Stimulated activated naive CD4-positive, alpha-beta T cell treated with Interleukin-2 at 50 U/mL for 16 hours (primary cell): ENCODE data around the gene ZNF839.
"Not testable (repeated sequence)": the region's sequence is repeated elsewhere in the genome, so short reads cannot be mapped to it uniquely, and the experiment has no call there.

ENCODE experiments used
- DNase-seq: peaks from one replicate; lab custom pipeline; 2025; lab: John Stamatoyannopoulos, UW

ZNF839 gene

DNA sequence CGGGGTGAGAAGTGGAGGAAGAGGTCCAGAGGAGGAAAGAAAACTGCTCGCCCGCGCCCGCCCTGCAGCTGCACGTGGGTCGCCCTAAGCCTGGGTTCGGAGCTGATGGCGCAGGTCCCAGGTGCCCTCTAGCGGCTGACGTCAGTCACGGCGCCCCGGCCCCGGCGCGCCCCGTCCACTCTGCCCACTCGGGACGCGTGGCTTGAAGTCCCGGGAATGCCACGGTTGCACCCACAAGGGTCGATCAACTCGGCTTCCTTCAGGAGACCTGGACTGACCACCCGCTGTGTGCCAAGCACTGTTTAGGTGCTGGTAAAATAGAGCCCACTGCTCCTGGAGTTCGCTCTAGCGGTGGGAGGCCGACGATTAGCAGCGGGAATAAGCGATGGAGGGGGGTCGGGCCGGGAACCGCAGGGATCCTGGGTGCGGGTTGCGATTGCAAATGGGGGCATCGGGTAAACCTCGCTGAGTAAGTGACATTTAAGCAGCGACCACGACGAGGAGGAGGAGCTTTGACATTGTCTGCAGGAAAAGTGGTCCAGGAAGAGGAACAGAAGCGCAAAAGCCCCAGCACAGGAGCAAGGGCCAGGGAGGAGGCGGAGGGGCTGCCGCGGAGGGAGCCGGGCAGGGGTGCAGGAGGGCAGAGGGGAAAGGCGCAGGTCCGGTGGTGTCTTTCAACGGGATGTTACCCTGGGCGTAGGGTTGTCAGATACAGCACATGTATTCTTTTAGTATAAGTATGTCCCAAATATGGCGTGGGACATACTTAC is 5.1 kb upstream of the ZNF839 start:
- peak; percentile 77 for DNase-seq

DNA sequence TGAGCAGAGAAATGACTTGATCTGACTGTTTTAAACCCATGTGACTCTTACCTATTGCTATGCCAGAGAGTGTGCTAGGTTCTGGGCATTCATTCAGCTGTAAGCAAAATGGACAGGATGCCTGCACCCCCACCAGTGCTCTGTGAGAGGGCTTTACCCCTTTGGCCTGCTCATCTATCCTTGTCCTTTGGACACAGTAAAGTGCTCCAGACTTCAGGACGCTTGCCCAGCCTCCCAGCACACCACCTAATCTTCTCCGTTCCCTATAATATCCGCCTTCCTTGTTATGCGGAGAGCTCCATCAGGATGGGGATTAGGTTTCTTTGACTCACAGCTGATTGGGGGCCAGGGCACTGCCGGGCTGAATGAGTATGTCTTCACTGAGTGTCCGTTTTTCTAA is 4.4 kb upstream of the ZNF839 start:
- no peak for DNase-seq

DNA sequence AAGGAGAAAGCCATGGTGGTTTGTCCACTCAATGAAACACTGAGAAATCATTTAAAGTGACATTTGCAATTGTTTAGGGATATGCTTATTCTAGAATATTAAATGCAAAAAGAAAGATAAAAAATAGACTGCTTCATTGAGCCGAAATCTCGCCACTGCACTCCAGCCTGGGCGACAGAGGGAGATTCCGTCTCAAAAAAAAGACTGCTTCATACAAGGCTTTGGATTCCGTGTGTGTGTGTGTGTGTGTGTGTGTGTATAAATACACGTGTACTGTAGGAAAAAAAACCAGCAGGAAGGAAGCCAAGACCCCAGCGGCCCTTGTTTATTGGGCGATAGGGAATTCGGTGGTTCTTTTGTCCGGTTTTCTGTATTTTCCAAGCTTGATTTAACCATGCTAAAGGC is 3.2 kb upstream of the ZNF839 start:
- DNase-seq = peak; percentile 12

DNA sequence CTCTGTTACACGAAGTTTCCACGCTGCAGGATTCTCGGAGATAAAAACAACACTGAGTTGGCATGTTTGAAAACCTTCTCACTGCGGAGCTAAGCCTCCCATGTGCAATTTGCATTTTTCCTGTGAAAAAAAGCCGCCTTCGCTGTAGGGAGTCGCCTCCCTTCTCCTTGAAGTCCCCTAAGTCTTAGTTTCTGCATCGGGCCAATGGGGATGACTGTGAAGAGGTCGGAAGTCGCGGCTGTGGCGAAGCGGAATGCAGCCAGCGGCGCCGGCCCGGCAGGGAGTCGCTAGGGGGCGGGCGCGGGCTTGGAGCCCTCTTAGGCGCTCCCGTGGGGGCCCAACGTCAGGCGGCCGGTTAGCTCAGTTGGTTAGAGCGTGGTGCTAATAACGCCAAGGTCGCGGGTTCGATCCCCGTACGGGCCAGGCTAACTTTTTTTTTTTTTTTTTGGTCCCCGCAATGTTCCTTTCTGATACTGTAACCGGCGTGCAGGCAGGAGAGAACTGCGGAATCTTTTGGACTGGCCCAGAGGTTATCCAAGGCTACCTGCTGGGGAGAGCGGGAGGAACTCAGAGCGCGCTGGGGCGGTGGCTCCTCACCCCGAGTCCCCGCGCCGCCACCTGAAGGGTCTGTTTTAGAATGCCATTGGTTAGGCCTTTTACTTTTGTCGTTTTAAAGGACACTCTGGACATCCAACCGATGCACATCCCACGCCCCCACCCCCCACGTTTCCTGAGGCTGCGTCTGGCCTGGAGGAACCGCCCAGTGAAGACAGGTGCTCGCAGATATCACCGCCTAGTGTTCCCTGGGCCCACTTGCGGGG is 2.6 kb upstream of the ZNF839 start:
- DNase-seq = peak; percentile 86

DNA sequence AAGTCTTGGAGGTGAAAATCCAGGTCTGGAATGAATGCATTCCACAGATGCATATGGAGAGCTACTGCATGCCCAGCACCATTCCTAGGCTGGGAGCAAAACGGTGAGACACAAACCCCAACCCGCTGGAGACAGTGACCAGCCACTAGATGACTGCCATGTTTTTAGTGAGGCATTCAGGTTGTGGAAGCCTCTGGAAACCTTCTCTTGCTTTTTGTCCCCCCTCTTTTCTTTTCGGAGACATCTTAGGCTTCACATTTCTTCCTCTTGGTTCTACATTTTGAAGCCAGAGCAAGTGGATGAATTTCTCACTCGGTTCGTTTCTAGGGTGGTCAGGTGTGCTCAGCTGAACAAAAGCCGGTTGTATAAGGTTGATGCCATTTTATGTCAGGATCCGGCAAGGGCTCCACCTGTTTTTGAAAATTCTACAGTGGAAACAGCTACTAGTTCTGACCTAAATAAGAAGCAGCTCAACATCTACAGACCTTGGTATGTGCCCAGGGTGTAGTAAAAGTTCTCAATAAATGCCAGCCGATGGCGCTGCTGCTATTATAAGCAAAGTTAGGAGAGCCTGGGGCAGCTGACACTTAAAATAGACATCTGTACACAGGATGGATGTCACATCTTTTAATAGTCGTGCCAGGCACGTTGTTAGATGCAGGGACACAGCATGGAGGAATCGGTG is 1.8 kb upstream of the ZNF839 start:
- no peak for DNase-seq

DNA sequence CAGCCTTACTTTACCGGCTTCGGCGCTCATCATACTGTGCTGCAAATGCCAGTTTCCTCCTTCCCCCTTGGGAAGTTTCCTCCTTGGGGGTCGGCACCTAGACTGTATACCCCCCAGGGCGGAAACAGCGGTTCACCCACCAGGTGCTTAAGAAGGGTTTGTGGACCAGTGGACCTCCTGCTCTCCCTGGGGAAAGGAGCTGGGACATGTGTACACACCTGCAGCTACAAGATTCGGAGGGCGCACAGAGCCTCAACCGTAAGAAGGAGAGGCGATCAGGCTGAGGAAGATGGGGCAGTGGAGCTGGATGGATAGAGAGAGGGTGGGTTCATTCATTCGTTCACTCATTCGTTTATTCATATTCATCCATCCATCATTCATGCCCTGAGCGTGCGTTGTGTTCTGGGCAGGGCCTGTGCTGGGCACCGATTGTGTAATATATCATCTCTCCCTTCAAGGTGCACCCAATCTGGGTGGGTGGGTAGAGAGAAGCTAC is 717 bp upstream of the ZNF839 start:
- DNase-seq = no peak

DNA sequence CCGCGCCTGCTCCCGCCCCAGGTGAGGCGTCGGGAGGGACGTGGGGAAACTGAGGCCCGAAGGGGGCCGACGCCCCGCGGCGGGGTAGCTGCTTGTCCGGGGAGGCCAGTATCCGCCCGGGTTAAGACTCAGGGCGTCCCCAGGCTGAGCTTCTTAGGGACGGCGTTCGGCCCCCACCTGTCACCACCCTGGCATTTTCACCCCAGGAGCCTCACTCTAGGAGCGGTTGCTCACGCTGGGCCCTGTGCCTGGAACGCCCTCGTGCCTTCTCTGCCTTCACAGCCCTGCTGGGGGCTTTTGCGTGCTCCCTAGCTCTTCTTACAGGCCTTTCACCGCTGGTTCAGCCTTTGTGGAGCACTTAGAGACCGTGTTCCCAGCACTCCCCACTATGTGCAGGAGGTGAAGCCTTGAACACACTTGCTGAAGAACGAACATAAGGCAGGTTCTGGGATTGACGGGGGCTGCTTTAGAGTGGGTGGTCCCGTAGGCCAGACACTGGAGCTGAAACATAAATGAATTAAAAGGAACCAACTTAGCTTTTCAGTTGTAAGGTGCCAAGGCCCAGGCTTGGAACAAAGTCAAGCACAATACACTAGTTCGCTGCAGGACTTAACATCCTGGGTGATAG is 601 bp downstream of the ZNF839 start:
- DNase-seq = peak; percentile 33

DNA sequence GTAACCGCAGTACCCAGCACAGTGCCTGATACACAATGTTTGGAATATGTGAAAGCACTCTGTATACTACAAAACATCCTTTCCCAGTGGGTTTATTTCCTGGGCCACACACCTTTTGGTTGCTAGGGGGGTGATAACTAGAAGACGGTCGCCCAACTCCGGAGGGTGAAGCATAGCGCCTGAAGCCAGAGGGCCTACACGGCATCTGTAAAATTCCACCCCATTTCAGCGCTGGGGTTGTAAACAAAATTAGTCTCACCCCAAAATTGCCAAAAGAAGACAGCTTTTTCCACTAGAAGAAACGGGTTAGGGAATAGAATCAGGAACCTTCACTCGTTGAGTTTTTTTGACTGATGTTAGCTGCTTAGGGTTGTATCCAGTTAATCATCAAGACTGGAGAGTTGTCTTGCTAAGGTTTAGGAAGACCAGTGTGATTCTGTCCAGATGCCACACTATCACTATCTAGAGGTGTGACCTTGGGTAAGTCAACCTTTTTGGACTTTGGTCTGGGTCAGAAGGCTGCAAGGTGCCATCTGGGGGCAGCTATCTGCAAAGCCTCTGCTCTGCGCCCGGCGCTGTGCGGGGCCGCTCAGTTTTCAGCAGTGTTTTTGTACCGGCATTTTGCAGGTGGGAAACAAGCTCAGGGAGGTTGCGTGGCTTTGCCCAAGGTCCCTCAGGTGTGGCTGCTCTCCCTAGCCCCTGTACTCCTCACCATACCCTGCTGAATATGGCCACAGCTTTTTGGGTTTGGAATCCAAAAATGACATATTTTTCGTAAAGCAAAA is 1.3 kb downstream of the ZNF839 start:
- DNase-seq = no peak

DNA sequence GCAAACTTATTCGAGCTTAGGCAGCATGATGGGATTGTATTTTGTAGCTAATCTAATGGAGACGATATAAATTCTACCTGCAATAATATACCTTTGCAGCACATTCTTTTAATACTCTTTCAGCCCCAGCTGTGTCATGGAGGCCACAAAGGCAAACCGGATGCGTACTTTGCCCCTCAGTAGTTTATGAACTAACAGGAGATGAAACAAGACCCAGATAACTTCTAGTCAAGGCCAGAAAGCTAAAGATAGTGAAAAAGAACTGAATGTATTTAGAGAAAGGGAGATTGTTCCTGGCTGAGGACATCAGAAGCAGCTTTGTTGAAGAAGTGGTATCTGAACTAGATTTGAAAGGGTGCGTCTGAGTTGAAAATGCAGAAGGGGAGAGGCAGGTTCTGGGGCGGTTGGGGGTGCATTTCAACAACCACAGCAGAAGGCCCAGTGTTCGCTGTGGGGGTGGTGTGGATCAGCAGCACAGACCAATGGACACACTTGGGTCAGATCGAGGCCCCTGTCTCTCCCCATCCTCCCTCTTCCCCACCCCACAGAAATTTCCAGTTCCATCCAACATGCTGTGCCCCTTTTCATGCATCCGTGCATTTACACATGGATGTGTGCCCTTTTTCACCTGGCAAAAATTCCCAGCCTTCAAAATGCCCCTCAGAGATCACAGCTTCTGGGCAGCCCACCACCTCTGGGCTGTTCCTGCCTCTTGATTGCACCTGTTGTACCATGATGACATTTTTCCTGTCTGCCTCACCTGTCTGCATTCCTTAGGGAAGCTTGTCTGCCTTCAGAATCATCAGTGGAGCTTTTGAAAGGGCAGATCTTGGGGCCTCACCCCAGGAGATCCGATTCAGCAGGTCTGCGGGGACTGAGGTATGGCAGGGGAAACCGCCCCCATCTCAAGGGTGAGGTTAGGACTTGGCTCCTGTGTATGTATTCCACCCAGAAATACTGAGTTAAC is 2.2 kb downstream of the ZNF839 start:
- DNase-seq = no peak

DNA sequence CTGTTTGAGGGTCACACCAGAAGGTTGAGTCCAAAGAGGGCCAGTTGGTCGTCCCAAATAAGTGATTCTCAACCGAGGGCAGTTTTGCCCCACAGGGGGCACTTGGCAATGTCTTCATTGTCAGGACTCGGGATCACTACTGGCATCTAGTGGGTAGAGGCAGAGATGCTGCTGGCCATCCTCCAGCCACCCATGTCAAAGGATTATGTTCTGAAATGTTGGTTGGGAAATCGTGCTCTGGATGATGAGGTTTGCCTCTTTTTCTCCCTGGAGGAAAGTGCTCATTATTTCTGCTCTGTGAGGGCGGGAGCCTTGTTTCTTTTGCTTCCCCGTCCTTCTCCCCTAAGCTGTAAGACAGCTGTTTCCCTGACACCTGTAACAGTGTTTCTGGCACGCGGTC is 3.6 kb downstream of the ZNF839 start:
- peak; percentile 12 for DNase-seq

DNA sequence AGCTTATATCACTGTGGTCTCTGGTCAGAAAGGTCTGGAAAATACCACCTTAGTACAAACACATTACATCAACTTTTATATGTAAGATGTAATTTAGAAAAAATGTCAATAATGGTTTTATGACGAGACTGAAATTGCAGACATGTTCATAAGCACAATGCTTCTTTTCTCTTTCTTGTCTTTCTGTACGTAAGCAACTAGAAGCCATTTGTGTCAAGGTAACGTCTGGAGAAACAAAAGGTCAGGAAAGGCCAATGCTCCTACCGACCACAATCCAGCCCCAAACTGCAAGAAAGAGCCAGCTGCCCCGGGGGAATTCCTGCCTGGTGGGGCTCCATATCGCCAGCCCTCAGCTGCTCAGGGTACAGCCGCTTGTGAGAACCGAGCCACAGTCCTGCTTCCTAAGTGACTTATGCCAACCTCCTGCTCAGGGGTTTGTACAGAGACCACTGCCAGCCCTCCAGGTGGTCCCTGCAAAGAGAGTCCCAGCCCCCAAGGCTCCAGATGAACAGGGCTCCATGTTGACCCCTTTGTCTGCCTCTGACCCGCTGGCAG is 6.3 kb downstream of the ZNF839 start:
- DNase-seq = no peak

DNA sequence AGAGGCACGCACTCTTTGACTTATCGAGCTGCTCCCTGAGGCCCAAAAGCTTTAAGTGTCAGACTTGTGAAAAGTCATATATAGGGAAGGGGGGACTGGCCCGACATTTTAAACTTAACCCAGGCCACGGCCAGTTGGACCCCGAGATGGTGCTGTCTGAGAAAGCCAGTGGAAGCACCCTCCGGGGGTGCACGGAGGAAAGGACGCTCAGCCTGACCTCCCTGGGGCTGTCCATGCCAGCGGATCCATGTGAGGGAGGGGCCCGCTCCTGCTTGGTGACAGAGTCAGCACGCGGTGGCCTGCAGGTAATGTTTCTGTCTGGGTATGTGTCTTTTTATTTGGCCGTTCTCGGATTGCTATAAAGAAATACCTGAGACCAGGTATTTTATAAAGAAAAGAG is 7.0 kb downstream of the ZNF839 start:
- no peak for DNase-seq

DNA sequence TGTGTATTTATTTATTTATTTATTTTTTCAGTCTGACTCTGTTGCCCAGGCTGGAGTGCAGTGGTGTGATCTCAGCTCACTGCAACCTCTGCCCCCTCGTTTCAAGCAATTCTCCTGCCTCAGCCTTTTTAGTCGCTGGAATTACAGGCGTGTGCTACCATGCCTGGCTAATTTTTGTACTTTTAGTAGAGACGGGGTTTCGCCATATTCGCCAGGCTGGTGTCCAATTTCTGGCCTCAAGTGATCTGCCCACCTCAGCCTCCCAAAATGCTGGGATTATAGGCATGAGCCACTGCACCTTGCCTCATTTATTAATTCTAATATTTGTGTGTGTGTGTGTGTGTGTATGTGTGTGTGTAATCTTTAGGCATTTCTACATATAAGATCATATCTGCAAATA is 9.8 kb downstream of the ZNF839 start:
- DNase-seq = not testable (repeated sequence)

DNA sequence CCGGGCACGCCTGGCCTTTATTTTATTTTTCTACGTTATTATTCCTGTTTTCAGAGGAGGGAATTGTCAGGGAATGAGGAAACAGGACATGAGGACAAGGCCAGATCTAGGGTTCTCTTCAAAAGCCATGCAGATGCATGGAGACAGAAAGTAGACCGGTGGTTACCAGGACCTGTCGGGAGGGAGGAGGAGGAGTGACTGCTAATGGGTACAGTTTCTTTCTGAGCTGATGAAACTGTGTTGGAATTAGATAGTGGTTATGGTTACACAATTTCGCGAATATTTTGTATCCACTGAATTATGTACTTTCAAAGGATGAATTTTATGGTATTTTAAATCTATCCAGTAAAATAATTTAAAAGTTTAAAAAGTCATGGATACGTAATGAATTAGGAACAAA is 11.3 kb downstream of the ZNF839 start:
- no peak for DNase-seq

DNA sequence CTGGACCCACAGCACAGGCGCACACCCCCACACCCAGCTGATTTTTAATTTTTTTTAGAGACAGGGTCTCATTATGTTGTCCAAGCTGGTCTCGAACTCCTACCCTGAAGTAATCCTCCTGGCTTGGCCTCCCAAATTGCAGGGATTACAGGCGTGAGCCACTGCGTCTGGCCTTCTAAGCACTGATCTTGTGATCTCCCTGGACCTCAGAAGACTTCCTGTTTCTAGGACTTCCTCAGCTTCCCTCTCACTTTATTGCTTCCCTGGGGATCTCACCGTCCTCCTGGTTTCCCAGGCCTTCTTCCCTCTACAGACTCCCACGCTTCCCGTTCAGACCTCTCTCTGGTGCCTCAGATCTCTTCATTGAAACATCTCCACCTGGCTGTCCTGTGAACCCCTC is 13.8 kb downstream of the ZNF839 start:
- no peak for DNase-seq

DNA sequence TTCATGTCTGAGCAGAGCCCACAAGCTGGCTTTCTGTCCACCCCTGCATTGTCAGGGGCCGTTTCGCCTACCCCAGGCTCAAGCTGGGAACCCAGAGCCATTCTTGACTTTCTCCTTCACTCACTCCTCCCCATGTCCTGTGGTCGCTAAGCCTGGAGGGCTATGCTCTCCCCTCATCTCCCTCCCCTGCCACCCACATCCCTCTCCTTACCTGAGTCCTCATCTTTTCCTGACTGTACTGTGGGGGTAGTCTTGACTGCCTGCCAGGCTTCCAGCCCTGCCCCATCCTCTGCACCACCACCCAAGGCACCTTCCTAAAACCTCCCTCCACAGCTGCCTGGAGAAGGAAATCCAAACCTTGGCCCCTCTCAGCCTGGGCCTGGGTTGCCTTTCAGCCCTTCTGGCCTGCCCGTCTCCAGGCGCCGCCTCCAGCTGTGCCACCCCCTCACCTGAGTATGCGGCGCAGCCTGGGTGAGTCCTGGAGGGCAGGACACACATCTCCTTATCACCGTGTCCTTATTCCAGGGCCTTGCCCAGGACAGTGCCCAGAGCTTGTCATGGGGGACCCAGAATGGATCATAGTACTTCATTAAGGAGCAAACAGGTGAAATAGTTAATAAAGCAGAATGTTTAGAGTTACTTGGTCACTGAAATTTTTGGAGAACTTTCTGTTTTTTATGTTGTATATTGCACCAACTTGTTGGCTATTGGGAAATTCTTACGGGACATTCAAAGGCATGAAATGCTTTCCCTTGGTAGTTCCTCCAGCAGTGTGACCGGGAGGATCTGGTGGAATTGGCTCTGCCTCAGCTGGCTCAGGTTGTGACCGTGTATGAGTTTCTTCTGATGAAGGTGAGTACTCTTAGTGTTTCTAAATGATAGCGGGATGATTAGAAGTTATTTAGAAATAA is 14.5 kb downstream of the ZNF839 start:
- no peak for DNase-seq

DNA sequence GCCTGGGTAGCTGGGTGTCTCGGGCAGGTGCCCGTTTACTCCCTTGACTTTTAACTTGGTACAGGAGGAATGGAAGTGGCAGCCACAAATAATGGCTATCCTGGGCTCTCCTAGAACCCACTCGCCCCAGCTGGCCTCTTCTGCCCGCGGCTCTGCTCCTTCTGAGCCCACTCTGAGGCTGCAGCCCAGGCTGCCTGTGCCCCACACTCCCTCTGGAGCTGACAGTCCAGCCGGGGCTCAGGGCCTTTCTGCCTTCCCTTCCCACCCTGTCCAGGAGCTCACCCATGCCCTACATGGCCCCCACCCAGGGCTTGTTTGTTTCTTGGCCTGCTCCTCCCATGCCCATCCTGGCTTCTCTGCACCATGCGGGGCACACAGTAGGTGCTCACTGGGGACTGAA is 15.6 kb downstream of the ZNF839 start:
- no peak for DNase-seq

DNA sequence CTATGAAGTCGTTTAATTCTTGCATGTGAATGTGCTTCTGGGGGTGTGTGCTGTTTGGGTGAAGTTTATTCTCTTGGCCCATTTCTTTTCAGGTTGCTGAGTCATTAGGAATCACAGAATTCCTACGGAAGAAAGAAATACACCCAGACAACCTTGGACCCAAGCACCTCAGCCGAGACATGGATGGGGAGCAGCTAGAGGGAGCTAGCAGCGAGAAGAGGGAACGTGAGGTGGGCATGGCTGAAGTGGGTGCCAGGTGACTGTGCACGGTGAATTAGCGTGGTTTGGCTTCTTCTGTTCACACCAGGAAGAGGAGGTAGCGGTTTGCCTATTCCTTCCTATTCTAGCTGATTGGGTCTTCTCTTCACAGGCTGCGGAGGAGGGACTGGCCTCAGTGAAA is 19.2 kb downstream of the ZNF839 start:
- DNase-seq = no peak

DNA sequence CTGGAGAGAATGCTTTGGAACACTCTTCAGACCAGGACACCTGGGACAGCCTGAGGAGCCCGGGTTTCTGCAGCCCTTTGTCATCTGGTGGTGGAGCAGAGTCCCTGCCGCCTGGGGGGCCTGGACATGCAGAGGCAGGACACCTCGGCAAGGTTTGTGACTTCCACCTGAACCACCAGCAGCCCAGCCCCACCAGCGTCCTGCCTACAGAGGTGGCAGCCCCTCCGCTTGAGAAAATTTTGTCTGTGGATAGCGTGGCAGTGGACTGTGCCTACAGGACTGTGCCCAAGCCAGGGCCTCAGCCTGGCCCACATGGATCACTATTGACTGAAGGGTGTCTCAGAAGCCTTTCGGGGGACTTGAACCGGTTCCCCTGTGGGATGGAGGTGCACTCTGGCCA is 22.0 kb downstream of the ZNF839 start:
- DNase-seq = no peak
